HG02870 (cell line): ENCODE data around the gene LEKR1.

Experiments used
- ATAC-seq: cut with Tn5 transposase; IDR thresholded peaks from one replicate; pipeline ENCODE4 v1.9.1; 2021; ENCODE audit warnings: mild to moderate bottlenecking, moderate library complexity; ENCODE audit not compliant: unreplicated experiment

The LEKR1 gene

GRCh38 chr3:157094301-157094700 lies 268.1 kb downstream of the LEKR1 start:
- no peak for ATAC-seq

DNA sequence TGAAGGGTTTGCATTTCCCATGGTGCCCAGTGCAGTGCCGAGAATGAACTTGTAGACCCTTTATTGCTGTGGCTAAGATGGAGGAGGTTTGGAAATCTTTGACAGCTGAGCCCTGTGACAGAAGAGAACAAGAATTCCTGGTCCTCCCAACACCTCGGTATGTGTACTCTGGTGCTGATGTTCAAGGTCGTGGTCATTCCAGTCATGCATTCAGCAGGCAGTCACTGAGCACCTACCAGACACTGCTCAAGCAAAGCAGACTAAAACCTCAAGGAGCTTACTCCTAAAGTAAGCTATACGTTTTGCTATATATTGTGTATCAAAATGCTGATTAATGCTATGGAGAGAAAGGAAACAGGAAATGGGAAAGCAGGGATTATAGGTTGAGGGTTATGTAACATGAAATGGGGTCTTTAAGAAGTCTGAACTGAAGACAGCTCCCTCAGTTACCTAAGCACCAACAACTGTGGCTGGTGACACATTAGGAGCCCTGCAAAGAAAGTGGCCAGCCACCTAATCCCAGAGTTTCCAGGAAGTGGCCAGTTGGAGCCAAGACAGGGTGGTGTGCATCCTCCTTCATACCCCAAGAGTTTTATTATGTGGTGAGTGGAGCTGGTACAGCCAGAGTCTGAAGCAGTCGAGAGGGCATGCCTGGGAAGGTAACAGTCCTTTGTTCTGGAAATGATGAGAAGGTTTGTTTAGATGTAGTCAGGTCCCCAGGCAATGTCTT lies 268.8 kb downstream of the LEKR1 start:
- ATAC-seq = no peak
